DMS 273 (cell line): ENCODE results near the gene CELF5.
A peak's percentile ranks its signal among the peaks of the same experiment; 100 is the strongest.
"Not testable (repeated sequence)": the region's sequence is repeated elsewhere in the genome, so short reads cannot be mapped to it uniquely, and the experiment has no call there.

Experiments
- DNase-seq: peaks from one replicate; lab custom pipeline; 2025; ENCODE audit not compliant: unreplicated experiment; lab: John Stamatoyannopoulos, UW

CELF5 gene

GRCh38 chr19:3206216-3206953 is 18.1 kb upstream of the CELF5 start:
- no peak for DNase-seq

- DNase-seq = peak; percentile 36
Measured at GRCh38 chr19:3207461-3208242, 16.8 kb upstream of the CELF5 start.

DNA sequence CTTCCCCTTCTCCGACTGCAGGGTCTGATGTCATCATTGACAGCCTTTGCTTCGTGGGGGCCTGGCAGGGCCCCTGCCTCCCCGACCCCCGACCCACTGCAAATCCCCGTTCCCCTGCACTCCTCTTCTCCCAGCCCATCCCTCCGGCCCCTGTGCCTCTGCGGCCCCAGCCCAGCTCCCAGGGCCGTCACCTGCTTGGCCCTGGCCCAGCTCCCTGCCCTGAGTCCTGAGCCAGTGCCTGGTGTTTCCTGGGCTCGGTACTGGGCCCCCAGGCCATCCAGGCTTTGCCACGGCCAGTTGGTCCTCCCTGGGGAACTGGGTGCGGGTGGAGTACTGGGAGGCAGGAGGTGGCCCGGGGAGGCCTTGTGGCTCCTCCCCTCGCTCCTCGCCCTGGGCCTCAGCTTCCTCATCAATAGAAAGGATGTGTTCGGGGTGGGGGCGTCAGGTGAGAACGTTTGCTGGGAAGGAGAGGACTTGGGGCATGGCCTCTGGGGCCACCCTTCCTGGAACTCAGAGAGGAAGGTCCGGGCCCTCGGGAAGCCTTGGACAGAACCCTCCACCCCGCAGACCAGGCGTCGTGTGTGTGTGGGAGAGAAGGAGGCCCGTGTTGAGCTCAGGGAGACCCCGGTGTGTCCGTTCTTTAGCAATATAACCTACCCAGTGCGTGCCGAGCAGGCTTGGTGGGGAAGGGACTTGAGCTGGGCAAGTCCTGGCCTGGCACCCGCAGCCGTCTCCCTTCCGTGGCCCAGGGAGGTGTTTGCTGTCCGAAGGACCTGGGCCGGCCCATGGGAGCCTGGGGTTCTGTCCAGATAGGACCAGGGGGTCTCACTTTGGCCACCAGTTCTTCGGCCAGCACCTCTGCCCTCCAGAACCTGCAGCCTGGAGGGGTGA is 15.9 kb upstream of the CELF5 start:
- DNase-seq = no peak

GRCh38 chr19:3210347-3211017 is 14.0 kb upstream of the CELF5 start:
- peak; percentile 81 for DNase-seq

DNA sequence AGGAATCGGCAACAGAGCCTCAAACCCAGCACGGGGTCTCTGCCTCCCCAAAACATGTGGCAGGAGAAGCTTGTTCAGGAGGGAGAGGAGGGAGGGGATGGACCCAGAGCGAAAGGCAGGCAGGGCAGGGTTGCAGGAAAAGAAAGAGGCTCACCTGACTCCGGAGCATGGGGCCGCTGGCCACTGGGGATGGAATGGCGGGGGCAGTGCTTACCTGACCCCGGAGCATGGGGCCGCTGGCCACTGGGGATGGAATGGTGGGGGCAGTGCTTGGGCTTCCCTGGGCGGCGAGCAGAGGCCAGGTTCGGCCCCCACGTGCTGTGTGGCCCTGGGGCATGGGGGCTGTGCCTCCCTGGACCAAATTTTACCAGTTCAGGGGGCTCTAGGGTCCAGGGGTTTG is 13.3 kb upstream of the CELF5 start:
- DNase-seq = no peak

DNA sequence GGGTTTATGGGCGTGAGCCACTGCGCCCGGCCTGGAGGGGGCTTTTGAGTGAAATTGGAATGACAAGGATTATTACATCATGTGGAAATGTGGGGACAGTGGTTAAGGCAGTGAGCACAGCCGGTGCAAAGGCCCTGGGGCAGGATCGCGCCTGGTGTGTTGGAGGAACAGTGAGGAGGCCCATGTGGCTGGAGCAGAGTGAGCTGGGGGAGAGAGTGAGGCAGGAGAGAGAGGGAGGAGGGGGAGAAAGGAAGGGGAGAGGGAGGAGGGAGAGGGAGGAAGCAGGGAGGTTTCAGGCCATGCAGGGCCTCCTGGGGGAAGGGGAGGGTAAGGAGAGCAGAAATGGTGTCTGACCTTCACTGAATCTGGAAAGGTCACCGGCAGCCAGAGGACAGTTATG is 11.3 kb upstream of the CELF5 start:
- DNase-seq = no peak

GRCh38 chr19:3216874-3217273 is 7.6 kb upstream of the CELF5 start:
- DNase-seq = no peak

- peak; percentile 46 for DNase-seq
Measured at GRCh38 chr19:3220576-3220975, 3.9 kb upstream of the CELF5 start.

GRCh38 chr19:3221576-3221975 is 2.9 kb upstream of the CELF5 start:
- not testable (repeated sequence) for DNase-seq

DNA sequence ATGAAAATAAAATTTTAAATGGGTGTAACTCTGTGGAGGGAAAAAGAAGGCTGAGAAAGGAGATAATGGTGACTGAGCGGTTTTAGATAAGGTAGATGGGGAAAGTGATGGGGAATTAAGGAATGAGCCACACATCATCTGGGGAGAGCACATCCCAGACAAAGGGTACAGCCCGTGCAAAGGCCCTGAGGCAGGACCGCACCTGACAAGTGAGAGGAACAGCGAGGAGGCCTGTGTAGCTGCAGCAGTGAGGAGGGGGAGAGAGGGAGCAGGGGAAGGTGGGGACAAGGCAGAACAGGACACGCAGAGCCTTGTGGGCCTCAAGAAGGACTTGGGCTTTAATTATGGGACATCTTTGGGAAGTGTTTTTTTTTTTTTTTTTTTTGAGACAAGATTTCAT is 1.8 kb upstream of the CELF5 start:
- no peak for DNase-seq

DNA sequence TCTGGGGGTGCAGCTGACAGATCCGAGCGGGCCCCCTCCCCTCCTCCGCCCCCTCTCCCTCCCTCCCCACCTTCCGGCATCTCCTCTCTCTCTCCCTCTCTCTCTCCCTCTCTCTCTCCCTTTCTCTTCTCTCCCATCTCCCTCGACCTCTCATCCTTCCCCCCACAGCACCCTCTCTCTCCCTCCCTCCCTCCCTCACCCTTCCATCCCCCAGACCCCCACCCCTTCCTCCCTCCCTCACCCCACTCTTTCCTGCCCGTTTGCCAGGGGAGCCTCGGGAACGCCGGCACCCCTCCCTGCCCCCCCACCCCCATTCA is 666 bp downstream of the CELF5 start:
- no peak for DNase-seq

DNA sequence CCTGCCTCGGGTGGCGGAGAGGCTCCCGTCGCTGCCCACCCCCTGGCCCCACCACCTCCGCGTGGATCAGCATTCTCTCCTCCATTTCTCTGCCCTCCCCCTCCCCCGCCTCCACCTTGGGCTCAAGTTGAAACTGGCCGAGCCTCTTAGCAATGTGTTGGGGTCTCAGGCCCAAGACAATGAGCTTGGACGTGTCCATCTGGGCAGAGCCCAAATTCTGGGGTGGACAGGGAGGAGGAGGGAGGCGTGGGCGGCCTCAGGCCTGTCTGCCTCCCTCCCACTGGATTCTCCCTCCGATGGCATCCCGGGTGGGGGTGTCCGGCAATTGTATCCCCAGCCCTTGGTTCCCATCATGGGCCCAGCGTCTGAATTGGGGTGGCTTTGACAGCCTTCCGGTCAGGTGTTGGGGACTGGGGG is 1.2 kb downstream of the CELF5 start:
- DNase-seq = no peak

GRCh38 chr19:3227054-3227626 is 2.7 kb downstream of the CELF5 start:
- no peak for DNase-seq

DNA sequence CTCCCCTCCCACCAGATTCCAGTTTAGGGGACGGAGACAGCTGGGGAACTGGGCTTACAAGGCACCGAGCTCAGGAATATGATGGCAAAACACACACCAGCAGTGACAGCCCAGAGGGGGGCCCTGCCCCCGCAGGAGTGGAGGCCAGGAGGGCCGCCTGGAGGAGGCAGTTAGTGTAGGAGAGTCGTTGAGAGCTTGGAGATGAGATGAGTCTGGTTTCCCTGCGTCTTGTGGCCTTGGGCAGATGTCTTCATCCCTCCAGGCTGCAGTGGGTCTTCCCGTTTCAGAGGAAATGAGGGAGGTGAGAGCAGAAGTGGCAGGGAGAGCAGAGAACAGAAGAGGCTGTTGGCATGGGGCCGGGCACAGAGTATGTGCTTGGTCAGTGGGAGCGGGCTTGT is 4.9 kb downstream of the CELF5 start:
- DNase-seq = no peak

GRCh38 chr19:3229888-3230496 is 5.5 kb downstream of the CELF5 start:
- no peak for DNase-seq

GRCh38 chr19:3231288-3231687 is 6.8 kb downstream of the CELF5 start:
- no peak for DNase-seq

GRCh38 chr19:3233116-3233515 is 8.7 kb downstream of the CELF5 start:
- DNase-seq = no peak

DNA sequence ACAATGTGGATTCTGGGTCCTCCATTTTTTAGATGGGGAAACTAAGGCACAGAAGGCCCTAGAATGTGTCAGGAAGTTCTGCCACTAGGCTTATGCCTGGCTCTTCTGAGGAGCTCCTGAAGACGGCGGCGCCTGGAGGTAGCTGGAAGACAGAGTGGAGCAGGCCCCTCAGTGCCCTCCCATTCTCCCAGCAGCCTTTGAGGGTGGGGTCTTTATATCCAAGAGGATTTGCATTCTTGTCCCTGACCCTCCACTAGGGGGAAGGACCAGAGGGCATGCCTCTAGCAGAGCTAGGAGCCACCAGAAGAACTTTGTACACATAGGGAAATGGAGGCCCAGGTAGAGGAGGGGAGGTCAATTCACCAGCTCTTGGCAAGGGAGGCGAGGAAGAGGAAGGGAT is 9.4 kb downstream of the CELF5 start:
- no peak for DNase-seq

DNA sequence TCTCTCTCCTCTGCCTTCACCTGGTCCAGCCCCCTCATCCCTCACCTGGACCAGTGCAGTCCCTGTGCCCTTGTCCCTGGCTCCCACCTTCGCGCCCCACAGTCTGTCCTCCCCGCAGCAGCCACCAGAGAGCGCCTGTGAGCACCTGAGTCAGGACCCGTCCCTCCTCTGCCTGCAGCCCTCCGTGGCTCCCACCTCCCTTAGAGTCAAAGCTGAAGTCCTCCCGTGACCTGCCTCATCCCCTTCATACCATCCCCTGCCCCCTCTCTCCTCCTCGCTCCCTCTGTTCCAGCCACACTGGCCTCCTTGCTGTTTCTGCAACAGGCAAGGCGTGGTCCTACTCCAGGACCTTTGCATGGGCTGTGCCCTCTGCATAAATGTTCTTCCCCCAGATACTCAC is 10.3 kb downstream of the CELF5 start:
- DNase-seq = peak; percentile 38

GRCh38 chr19:3235604-3236003 is 11.1 kb downstream of the CELF5 start:
- DNase-seq = not testable (repeated sequence)
